Lower lobe of right lung (tissue), 2 donors: ENCODE data around the gene ZNF516. TPM values are rescaled to one million over a fixed set of nuclear protein-coding genes. Genes with fewer than 3 reads are reported as not detected.

ENCODE experiments used
- ATAC-seq, 2 donors: fragments of 200-7000 bp; cut with Tn5 transposase; one replicate each; pipeline ENCODE4 v1.9.1; 2020 to 2022; ENCODE audit warnings: mild to moderate bottlenecking in 2 of 2, moderate library complexity in 2 of 2
- DNase-seq: peaks from one replicate; pipeline ENCODE4 v3.0.0-alpha.2; 2020
- H3K27ac ChIP-seq: fragments of 200-600 bp; one replicate; pipeline ENCODE4 v1.8.0; 2022
- H3K27me3 ChIP-seq: fragments of 200-600 bp; one replicate; pipeline ENCODE4 v1.8.0; 2022; ENCODE audit warnings: low read depth
- H3K36me3 ChIP-seq: fragments of 200-600 bp; one replicate; pipeline ENCODE4 v1.8.0; 2022; ENCODE audit warnings: mild to moderate bottlenecking
- H3K4me1 ChIP-seq: fragments of 200-600 bp; one replicate; pipeline ENCODE4 v1.8.0; 2022
- H3K4me3 ChIP-seq: fragments of 200-600 bp; one replicate; pipeline ENCODE4 v1.8.0; 2022; ENCODE audit warnings: mild to moderate bottlenecking
- H3K9me3 ChIP-seq: fragments of 200-600 bp; one replicate; pipeline ENCODE4 v1.8.0; 2022
- CTCF ChIP-seq: fragments of 200-600 bp; IDR thresholded peaks from one replicate; pipeline ENCODE4 v1.8.0; 2022; ENCODE audit warnings: antibody characterized with exemption, mild to moderate bottlenecking
- intact Hi-C: fragments of 100-400 bp; cut with DNase I; formaldehyde crosslinking; loops from one replicate; pipeline ENCODE4 v1.11.0; 2022
- total RNA-seq: library from RNA; stranded (reverse); fragmentation: NEBNext Ultra II Directional; extraction: Animal tissue kit (Norgen Biotek cat#: 25700); gene quantifications from one replicate; pipeline ENCODE4 v1.2.1, GENCODE V29; 2021
- donor health status: DM: no; HTN: yes; CAD: no; lungs with severe emphysema.

ZNF516 gene
- total RNA-seq, 1 donor from 2014 or later, result 28.8 TPM

GRCh38 chr18:76370201-76370600, 124.8 kb downstream of the ZNF516 start:
- no peak for ATAC-seq
- H3K27me3 ChIP-seq, result no peaks in the 10 kb centered on the region
- intact Hi-C loops, result no loop called here
- no peak for DNase-seq
- TF ChIP-seq CTCF, result no peak
- H3K4me3 ChIP-seq, result no peak overlapping the region
- peaks cover 28% of the 10 kb centered on the region for H3K36me3 ChIP-seq
- no peaks in the 10 kb centered on the region for H3K9me3 ChIP-seq
- H3K27ac ChIP-seq, result no peak overlapping the region
- H3K4me1 ChIP-seq, result no peaks in the 10 kb centered on the region

- Histone ChIP-seq H3K27ac (no peak overlapping the region), H3K4me1 (no peaks in the 10 kb centered on the region), H3K4me3 (no peak overlapping the region), H3K27me3 (no peaks in the 10 kb centered on the region), H3K36me3 (peaks cover 28% of the 10 kb centered on the region), H3K9me3 (no peaks in the 10 kb centered on the region)
- DNase-seq (no peak), ATAC-seq (no peak)
- intact Hi-C loops, result no loop called here
- no peak for TF ChIP-seq CTCF
Measured at GRCh38 chr18:76369791-76370190, 125.3 kb downstream of the ZNF516 start.

GRCh38 chr18:76368976-76369375, 126.1 kb downstream of the ZNF516 start:
- Histone ChIP-seq H3K4me3 (no peak overlapping the region), H3K36me3 (peaks cover 28% of the 10 kb centered on the region), H3K27me3 (no peaks in the 10 kb centered on the region), H3K9me3 (no peaks in the 10 kb centered on the region), H3K27ac (no peak overlapping the region), H3K4me1 (no peaks in the 10 kb centered on the region)
- intact Hi-C loops, result no loop called here
- TF ChIP-seq CTCF, result no peak
- ATAC-seq, result no peak
- DNase-seq, result no peak

- peaks cover 28% of the 10 kb centered on the region for H3K36me3 ChIP-seq
- TF ChIP-seq CTCF, result no peak
- no peak for ATAC-seq
- no peaks in the 10 kb centered on the region for H3K9me3 ChIP-seq
- no peak overlapping the region for H3K27ac ChIP-seq
- H3K4me1 ChIP-seq, result no peaks in the 10 kb centered on the region
- no peak for DNase-seq
- H3K4me3 ChIP-seq, result no peak overlapping the region
- H3K27me3 ChIP-seq, result no peaks in the 10 kb centered on the region
- intact Hi-C loops, result no loop called here
Measured at GRCh38 chr18:76368271-76368670, 126.8 kb downstream of the ZNF516 start.

GRCh38 chr18:76367168-76368125, 127.6 kb downstream of the ZNF516 start:
- DNase-seq, result no peak
- ATAC-seq, result no peak

More at GRCh38 chr18:76367168-76368125, 127.6 kb downstream of the ZNF516 start:
- H3K4me1 ChIP-seq, result no peaks in the 10 kb centered on the region
- H3K9me3 ChIP-seq, result no peaks in the 10 kb centered on the region
- H3K36me3 ChIP-seq, result peaks cover 36% of the 10 kb centered on the region
- TF ChIP-seq CTCF, result no peak
- no peak overlapping the region for H3K4me3 ChIP-seq
- H3K27ac ChIP-seq, result no peak overlapping the region
- intact Hi-C loops, result no loop called here
- H3K27me3 ChIP-seq, result no peaks in the 10 kb centered on the region
